ENCODE results near the gene ANXA6.

Gene ANXA6

GRCh38 chr5:151079838-151080612 is 77.6 kb downstream of the ANXA6 start:
- no peak for DNase-seq

GRCh38 chr5:151078490-151079262 is 78.9 kb downstream of the ANXA6 start:
- DNase-seq = no peak

- DNase-seq = no peak
Measured at GRCh38 chr5:151077967-151078366, 79.6 kb downstream of the ANXA6 start.

GRCh38 chr5:151077419-151077818 is 80.2 kb downstream of the ANXA6 start:
- no peak for DNase-seq

GRCh38 chr5:151076616-151077015 is 81.0 kb downstream of the ANXA6 start:
- DNase-seq = no peak

- no peak for DNase-seq
Measured at GRCh38 chr5:151075698-151076331, 81.8 kb downstream of the ANXA6 start.

GRCh38 chr5:151074557-151074956 is 83.0 kb downstream of the ANXA6 start:
- DNase-seq = no peak

GRCh38 chr5:151073280-151073679 is 84.3 kb downstream of the ANXA6 start:
- no peak for DNase-seq

GRCh38 chr5:151072630-151073025 is 85.0 kb downstream of the ANXA6 start:
- DNase-seq = no peak

GRCh38 chr5:151071848-151072629 is 85.5 kb downstream of the ANXA6 start:
- no peak for DNase-seq

GRCh38 chr5:151071021-151071420 is 86.6 kb downstream of the ANXA6 start:
- DNase-seq = no peak

GRCh38 chr5:151070449-151070848 is 87.1 kb downstream of the ANXA6 start:
- no peak for DNase-seq

GRCh38 chr5:151068433-151069197 is 89.0 kb downstream of the ANXA6 start:
- DNase-seq = peak; percentile 2

GRCh38 chr5:151067632-151068432 is 89.7 kb downstream of the ANXA6 start:
- DNase-seq = no peak

GRCh38 chr5:151066920-151067319 is 90.7 kb downstream of the ANXA6 start:
- no peak for DNase-seq

- no peak for DNase-seq
Measured at GRCh38 chr5:151065609-151066008, 92.0 kb downstream of the ANXA6 start.

GRCh38 chr5:151064916-151065499 is 92.6 kb downstream of the ANXA6 start:
- DNase-seq = no peak

- no peak for DNase-seq
Measured at GRCh38 chr5:151063142-151063989, 94.2 kb downstream of the ANXA6 start.

GRCh38 chr5:151062405-151063141 is 95.0 kb downstream of the ANXA6 start:
- DNase-seq = no peak
